Gastrocnemius medialis (tissue), 4 donors: ENCODE measurements around the gene ABR. TPM values are rescaled to one million over a fixed set of nuclear protein-coding genes. Genes with fewer than 3 reads are reported as not detected.
"Not testable (repeated sequence)": the region's sequence is repeated elsewhere in the genome, so short reads cannot be mapped to it uniquely, and the experiment has no call there.

Source experiments
- ATAC-seq, 2 donors: fragments of 150-250 bp; one replicate each; pipeline ENCODE4 v1.9.1; 2016
- DNase-seq, 2 donors: peaks; one replicate each; pipeline ENCODE4 v3.0.0-alpha.2; 2019
- H3K27ac ChIP-seq, 4 donors: fragments of 200-600 bp; sonication (generic); 1 replicate in 1 of 4; 2 replicates in 3 of 4; pipeline ENCODE4 v1.5.1; 2016 to 2018; ENCODE audit warnings: mild to moderate bottlenecking in 2 of 4, moderate library complexity in 1 of 4
- H3K27me3 ChIP-seq, 3 donors: fragments of 200-600 bp; sonication (generic) in 2 of 3; 1 replicate in 1 of 3; 2 replicates in 2 of 3; pipeline versions ENCODE4 v1.5.1 to v1.6.0; 2016 to 2019; ENCODE audit warnings: mild to moderate bottlenecking in 1 of 3, moderate library complexity in 1 of 3
- H3K36me3 ChIP-seq, 2 donors: fragments of 200-600 bp; sonication (generic) in 1 of 2; one replicate each; pipeline ENCODE4 v1.5.1; 2017 to 2018
- H3K4me1 ChIP-seq, 2 donors: fragments of 200-600 bp; sonication (generic) in 1 of 2; one replicate each; pipeline ENCODE4 v1.5.1; 2016 to 2017; ENCODE audit warnings: mild to moderate bottlenecking in 2 of 2
- H3K4me3 ChIP-seq, 4 donors: fragments of 200-600 bp; sonication (generic) in 3 of 4; 1 replicate in 1 of 4; 2 replicates in 3 of 4; pipeline ENCODE4 v1.5.1; 2016 to 2019; ENCODE audit warnings: mild to moderate bottlenecking in 2 of 4
- H3K9me3 ChIP-seq, 3 donors: fragments of 200-600 bp; sonication (generic) in 2 of 3; 1 replicate in 1 of 3; 2 replicates in 2 of 3; pipeline ENCODE4 v1.5.1; 2016 to 2019
- CTCF ChIP-seq, 5 experiments: fragments of 450-650 bp in 3 of 5; fragments of 200-600 bp in 2 of 5; sonication (generic) in 2 of 5; IDR thresholded peaks in 4 of 5; conservative IDR thresholded peaks in 1 of 5; 1 replicate in 4 of 5; 2 replicates in 1 of 5; pipeline ENCODE4 v1.5.1; 2016 to 2019; ENCODE audit warnings: antibody characterized with exemption in 5 of 5, mild to moderate bottlenecking in 3 of 5, moderate library complexity in 3 of 5
- POLR2A ChIP-seq, 2 donors: fragments of 450-650 bp; IDR thresholded peaks; one replicate each; pipeline ENCODE4 v1.6.1; 2017; ENCODE audit warnings: antibody characterized with exemption in 2 of 2, mild to moderate bottlenecking in 2 of 2, moderate library complexity in 2 of 2
- in situ Hi-C, 4 donors: fragments of 200-750 bp; cut with MboI; loops; one replicate each; pipeline versions ENCODE4 v1.15.0 to v1.8.0; 2017; ENCODE audit warnings: low sequenced_read_pairs in 4 of 4
- intact Hi-C: fragments of 100-400 bp; cut with DNase I; formaldehyde crosslinking; loops from one replicate; pipeline ENCODE4 v1.15.1; 2023; ENCODE audit warnings: low total_unique reads
- total RNA-seq, 4 donors: library from RNA; depleted of rRNA; stranded (reverse); fragments of >200 nt; gene quantifications; one replicate each; pipeline versions ENCODE4 v1.1.0 to v1.2.3, GENCODE V29; 2016

ABR gene
- total RNA-seq, 4 donors from 2014 or later = 9.7 to 15.4 (median 12.8) TPM

DNA sequence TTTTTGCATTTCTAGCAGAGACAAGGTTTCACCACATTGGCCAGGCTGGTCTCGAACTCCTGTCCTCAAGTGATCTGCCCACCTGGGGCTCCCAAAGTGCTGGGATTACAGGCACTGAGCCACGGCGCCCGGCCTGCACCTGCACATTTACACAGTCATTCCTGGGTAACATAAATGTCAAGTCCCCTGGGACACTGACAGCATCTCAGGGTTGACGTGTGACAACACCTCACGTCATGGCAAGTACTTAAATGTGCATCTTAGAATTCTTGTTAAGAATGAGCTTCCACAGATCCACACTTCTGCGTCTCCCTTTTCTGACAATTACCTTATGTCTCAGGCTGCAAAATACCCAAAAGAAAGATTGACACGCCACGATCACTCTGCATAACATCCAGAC lies 80.5 kb downstream of the ABR start:
- in situ Hi-C loops = no loop called here
- peaks cover 14 to 23% of the 10 kb centered on the region in 2 donors for H3K4me1 ChIP-seq

DNA sequence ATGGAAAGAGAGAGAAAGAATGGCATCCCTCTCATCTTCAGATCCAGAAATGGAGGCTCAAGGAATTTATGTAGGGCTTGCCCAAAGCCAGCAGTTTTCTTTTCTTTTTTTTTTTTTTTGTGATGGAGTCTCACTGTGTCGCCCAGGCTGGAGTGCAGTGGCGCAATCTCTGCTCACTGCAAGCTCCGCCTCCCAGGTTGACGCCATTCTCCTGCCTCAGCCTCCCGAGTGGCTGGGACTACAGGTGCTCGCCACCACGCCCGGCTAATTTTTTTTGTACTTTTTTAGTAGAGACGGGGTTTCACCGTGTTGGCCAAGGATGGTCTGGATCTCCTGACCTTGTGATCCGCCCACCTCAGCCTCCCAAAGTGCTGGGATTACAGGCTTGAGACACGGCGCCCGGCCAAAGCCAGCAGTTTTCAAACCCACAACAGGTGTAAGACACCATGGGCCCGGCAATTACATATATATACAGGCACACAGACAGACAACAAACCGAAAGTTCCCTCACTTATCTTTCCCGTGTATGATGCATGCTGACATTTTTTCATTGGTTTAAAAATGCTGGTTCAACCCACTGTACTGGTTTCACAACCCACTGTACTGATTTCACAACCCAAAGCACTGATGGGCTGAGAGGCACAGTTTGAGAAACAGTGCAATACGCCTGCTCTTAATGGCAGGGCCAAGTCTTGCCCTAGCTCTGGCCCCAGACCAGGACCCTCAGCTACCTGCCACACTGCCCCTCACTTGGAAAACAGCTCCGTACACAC lies 81.6 kb downstream of the ABR start:
- H3K4me1 ChIP-seq = peaks cover 3 to 12% of the 10 kb centered on the region in 2 donors
- H3K36me3 ChIP-seq = not testable (repeated sequence)

More for the DNA sequence above, 80.5 kb downstream of the ABR start:
- Histone ChIP-seq H3K9me3 (no peaks in the 10 kb centered on the region), H3K27ac (no peak overlapping the region), H3K4me3 (no peak overlapping the region), H3K36me3 (peaks cover 0 to 3% of the 10 kb centered on the region in 2 donors), H3K27me3 (no peaks in the 10 kb centered on the region)
- ATAC-seq (no peak), DNase-seq (no peak)
- TF ChIP-seq CTCF (IDR thresholded peaks at IDR 0.05 in 4 of 5, conservative IDR thresholded peaks at IDR 0.05 in 1 of 5) = no peak
- TF ChIP-seq POLR2A (IDR thresholded peaks at IDR 0.05) = no peak
- intact Hi-C loops = no loop called here

GRCh38 chr17:1096215-1096614 lies 83.6 kb downstream of the ABR start:
- Histone ChIP-seq H3K36me3 (peaks cover 0 to 12% of the 10 kb centered on the region in 2 donors), H3K27ac (no peak overlapping the region), H3K9me3 (no peaks in the 10 kb centered on the region), H3K27me3 (no peaks in the 10 kb centered on the region), H3K4me3 (no peak overlapping the region), H3K4me1 (peaks cover 3 to 7% of the 10 kb centered on the region in 2 donors)
- DNase-seq (no peak), ATAC-seq (no peak)
- no peak for TF ChIP-seq POLR2A (IDR thresholded peaks at IDR 0.05)
- TF ChIP-seq CTCF (IDR thresholded peaks at IDR 0.05 in 4 of 5, conservative IDR thresholded peaks at IDR 0.05 in 1 of 5) = no peak
- intact Hi-C loops = no loop called here
- in situ Hi-C loops = no loop called here

More for the DNA sequence above, 81.6 kb downstream of the ABR start:
- DNase-seq, in situ Hi-C loops, H3K27me3 ChIP-seq, H3K27ac ChIP-seq, H3K4me3 ChIP-seq, intact Hi-C loops, H3K9me3 ChIP-seq: not testable (repeated sequence)
- ATAC-seq = peak in 1 of 2 donors; percentile 51

- in situ Hi-C loops (no loop called here), intact Hi-C loops (no loop called here)
- Histone ChIP-seq H3K27me3 (no peaks in the 10 kb centered on the region), H3K4me3 (no peak overlapping the region), H3K27ac (no peak overlapping the region), H3K4me1 (peaks cover 3 to 7% of the 10 kb centered on the region in 2 donors), H3K36me3 (peaks cover 0 to 13% of the 10 kb centered on the region in 2 donors), H3K9me3 (no peaks in the 10 kb centered on the region)
- ATAC-seq = no peak
- TF ChIP-seq CTCF (IDR thresholded peaks at IDR 0.05 in 4 of 5, conservative IDR thresholded peaks at IDR 0.05 in 1 of 5) (no peak), POLR2A (IDR thresholded peaks at IDR 0.05) (no peak)
- DNase-seq = no peak
Measured at GRCh38 chr17:1095853-1096173, 84.0 kb downstream of the ABR start.

GRCh38 chr17:1095090-1095852 lies 84.5 kb downstream of the ABR start:
- no peaks in the 10 kb centered on the region for H3K27me3 ChIP-seq
- TF ChIP-seq POLR2A (IDR thresholded peaks at IDR 0.05) = no peak
- TF ChIP-seq CTCF (IDR thresholded peaks at IDR 0.05 in 4 of 5, conservative IDR thresholded peaks at IDR 0.05 in 1 of 5) = no peak
- ATAC-seq = no peak

More at GRCh38 chr17:1095090-1095852, 84.5 kb downstream of the ABR start:
- Histone ChIP-seq H3K9me3 (no peaks in the 10 kb centered on the region), H3K27ac (peak overlapping the region in 2 of 4 donors; percentile 31 to 47), H3K4me1 (peaks cover 1% of the 10 kb centered on the region in 2 donors), H3K4me3 (no peak overlapping the region), H3K36me3 (peaks cover 0 to 13% of the 10 kb centered on the region in 2 donors)
- in situ Hi-C loops = no loop called here
- intact Hi-C loops = no loop called here
- DNase-seq = no peak
